H1 (cell line): Measurements from ENCODE around the gene MORC2. TPM values are rescaled to one million over a fixed set of nuclear protein-coding genes. Genes with fewer than 3 reads are reported as not detected.

ENCODE experiments used
- CTCF ChIA-PET: fragments of 300-600 bp; sonication (Branson Sonifier 250); formaldehyde crosslinking; loops from one replicate; lab custom pipeline; 2021; ENCODE audit not compliant: partially characterized antibody; lab: Charles Lee
- POLR2A ChIA-PET: fragments of 300-600 bp; sonication (Branson Sonifier 250); formaldehyde crosslinking; loops from one replicate; lab custom pipeline; 2021; ENCODE audit warnings: inconsistent platforms; ENCODE audit not compliant: partially characterized antibody; lab: Charles Lee
- DNase-seq, 2 experiments: peaks; one replicate each; pipeline versions ENCODE4 v3.0.0 to v3.0.0-alpha.2; 2010 to 2022; ENCODE audit warnings: low spot score in 2 of 2, low read depth in 1 of 2, mixed read lengths in 1 of 2
- FAIRE-seq: peaks from 2 replicates; lab custom pipeline; 2011; peaks lifted over from hg19 to GRCh38; lab: Jason Lieb, UNC
- H2AFZ ChIP-seq: 2 replicates; pipeline ENCODE4 v1.8.1; 2012; ENCODE audit warnings: low read length, inconsistent platforms
- H2AK5ac ChIP-seq: 2 replicates; pipeline ENCODE4 v1.6.1; 2013; ENCODE audit warnings: low read depth, low read length
- H2BK120ac ChIP-seq: replicated peaks from 2 replicates; pipeline ENCODE3; 2013; ENCODE audit warnings: low read depth, low read length, inconsistent platforms
- H2BK12ac ChIP-seq: 2 replicates; pipeline ENCODE4 v1.6.1; 2013; ENCODE audit warnings: low read depth, low read length
- H2BK15ac ChIP-seq: 2 replicates; pipeline ENCODE4 v1.6.1; 2013; ENCODE audit warnings: low read length
- H2BK20ac ChIP-seq: 2 replicates; pipeline ENCODE4 v1.6.1; 2013; ENCODE audit warnings: low read length
- H2BK5ac ChIP-seq: 2 replicates; pipeline ENCODE4 v1.6.1; 2013; ENCODE audit warnings: low read depth, low read length
- H3K14ac ChIP-seq: 2 replicates; pipeline ENCODE4 v1.6.1; 2013; ENCODE audit warnings: inconsistent platforms; ENCODE audit not compliant: insufficient read length
- H3K18ac ChIP-seq: 2 replicates; pipeline ENCODE4 v1.6.1; 2013; ENCODE audit warnings: low read length; ENCODE audit errors: extremely low read depth
- H3K23ac ChIP-seq: 2 replicates; pipeline ENCODE4 v1.6.1; 2013; ENCODE audit warnings: inconsistent platforms; ENCODE audit not compliant: insufficient read length
- H3K23me2 ChIP-seq: 2 replicates; pipeline ENCODE4 v1.6.1; 2013; ENCODE audit warnings: low read depth, low read length
- H3K27ac ChIP-seq: 2 replicates; pipeline ENCODE4 v1.6.1; 2011; ENCODE audit warnings: low read depth, low read length, inconsistent platforms
- H3K27me3 ChIP-seq, 4 experiments: replicated peaks in 1 of 4; 1 replicate in 1 of 4; 2 replicates in 3 of 4; pipeline versions ENCODE4 v1.6.1 to v1.8.1; 2011 to 2013; ENCODE audit warnings: low read length in 3 of 4, mild to moderate bottlenecking in 3 of 4, inconsistent platforms in 2 of 4, mixed read lengths in 2 of 4, moderate library complexity in 1 of 4; ENCODE audit not compliant: control insufficient read depth in 3 of 4, insufficient read depth in 3 of 4; ENCODE audit errors: extremely low read depth in 1 of 4
- H3K36me3 ChIP-seq, 4 experiments: 2 replicates each; pipeline versions ENCODE4 v1.6.1 to v1.8.1; 2011 to 2013; ENCODE audit warnings: mild to moderate bottlenecking in 4 of 4, low read length in 3 of 4, moderate library complexity in 2 of 4, control low read depth in 1 of 4, inconsistent platforms in 1 of 4; ENCODE audit not compliant: insufficient read depth in 4 of 4, control insufficient read depth in 2 of 4
- H3K4ac ChIP-seq: replicated peaks from 2 replicates; pipeline ENCODE3; 2013; ENCODE audit warnings: low read length, low read depth, mixed read lengths, inconsistent platforms; ENCODE audit not compliant: insufficient read length
- H3K4me1 ChIP-seq, 4 experiments: replicated peaks in 1 of 4; 1 replicate in 1 of 4; 2 replicates in 3 of 4; pipeline versions ENCODE4 v1.6.1 to v1.8.1; 2011 to 2013; ENCODE audit warnings: low read length in 3 of 4, inconsistent platforms in 2 of 4, mixed read lengths in 1 of 4; ENCODE audit not compliant: insufficient read depth in 4 of 4, control insufficient read depth in 3 of 4
- H3K4me2 ChIP-seq, 2 experiments: 2 replicates each; pipeline versions ENCODE4 v1.6.1 to v1.8.1; 2011 to 2013; ENCODE audit warnings: low read depth in 2 of 2, low read length in 2 of 2, control low read depth in 1 of 2, inconsistent platforms in 1 of 2, mild to moderate bottlenecking in 1 of 2; ENCODE audit not compliant: insufficient read depth in 1 of 2
- H3K4me3 ChIP-seq, 4 experiments: fragments of 200-600, 300-600 bp in 1 of 4; sonication (generic), shearing (Covaris generic), sonication (Bioruptor Twin) in 1 of 4; 2 replicates each; pipeline versions ENCODE4 v1.5.1 to v1.8.1; 2011 to 2016; ENCODE audit warnings: low read length in 4 of 4, low read depth in 3 of 4, control low read depth in 2 of 4, inconsistent platforms in 2 of 4, mild to moderate bottlenecking in 2 of 4, mixed read lengths in 1 of 4, moderate library complexity in 1 of 4; ENCODE audit not compliant: insufficient read depth in 2 of 4; ENCODE audit errors: extremely low read depth in 1 of 4
- H3K56ac ChIP-seq: replicated peaks from 2 replicates; pipeline ENCODE3; 2013; ENCODE audit warnings: low read depth, mild to moderate bottlenecking, mixed read lengths, low read length, inconsistent platforms; ENCODE audit not compliant: insufficient read length
- H3K79me1 ChIP-seq: 2 replicates; pipeline ENCODE4 v1.6.1; 2013; ENCODE audit warnings: low read depth, low read length, control low read depth
- H3K79me2 ChIP-seq, 2 experiments: 2 replicates each; pipeline versions ENCODE4 v1.6.1 to v1.8.1; 2012 to 2013; ENCODE audit warnings: low read length in 2 of 2, mild to moderate bottlenecking in 2 of 2, inconsistent platforms in 1 of 2; ENCODE audit not compliant: insufficient read depth in 2 of 2, control insufficient read depth in 1 of 2
- H3K9ac ChIP-seq, 4 experiments: replicated peaks in 1 of 4; 1 replicate in 1 of 4; 2 replicates in 3 of 4; pipeline versions ENCODE4 v1.6.1 to v1.8.1; 2011 to 2013; ENCODE audit warnings: low read depth in 3 of 4, low read length in 3 of 4, control low read depth in 2 of 4, mild to moderate bottlenecking in 2 of 4, moderate library complexity in 2 of 4, inconsistent platforms in 1 of 4; ENCODE audit errors: extremely low read depth in 1 of 4
- H3K9me3 ChIP-seq, 2 experiments: 2 replicates each; pipeline versions ENCODE4 v1.6.1 to v1.8.1; 2012 to 2013; ENCODE audit warnings: mild to moderate bottlenecking in 2 of 2, moderate library complexity in 2 of 2, control low read depth in 1 of 2, inconsistent platforms in 1 of 2, low read depth in 1 of 2, low read length in 1 of 2, mixed read lengths in 1 of 2; ENCODE audit not compliant: insufficient read depth in 2 of 2
- H4K20me1 ChIP-seq, 2 experiments: replicated peaks in 1 of 2; 2 replicates each; pipeline versions ENCODE3 to v1.8.1; 2011 to 2013; ENCODE audit warnings: inconsistent platforms in 2 of 2, low read length in 2 of 2, mild to moderate bottlenecking in 1 of 2; ENCODE audit not compliant: insufficient read depth in 2 of 2, control insufficient read depth in 1 of 2
- H4K5ac ChIP-seq: 2 replicates; pipeline ENCODE4 v1.6.1; 2013; ENCODE audit warnings: low read length, low read depth, mixed read lengths, inconsistent platforms; ENCODE audit not compliant: insufficient read length
- H4K8ac ChIP-seq: 2 replicates; pipeline ENCODE4 v1.8.0; 2013; ENCODE audit warnings: mild to moderate bottlenecking, moderate library complexity, low read length, inconsistent platforms; ENCODE audit not compliant: insufficient read depth; ENCODE audit errors: extremely low read depth
- H4K91ac ChIP-seq: replicated peaks from 2 replicates; pipeline ENCODE3; 2013; ENCODE audit warnings: low read length, mixed read lengths, inconsistent platforms; ENCODE audit not compliant: insufficient read length
- CHD1 ChIP-seq: IDR thresholded peaks from 2 replicates; pipeline ENCODE4 v1.6.1; 2012; ENCODE audit warnings: low read depth, low read length, improper control_type of control experiment
- WGBS, 2 experiments: shearing (Covaris generic) in 1 of 2; methylation state at CpG; one replicate each; pipeline versions ENCODE4 v1.1.6 to v1.1.7; 2013 to 2015; ENCODE audit warnings: low lambda C conversion rate in 2 of 2, mixed read lengths in 2 of 2, inconsistent platforms in 1 of 2, low coverage in 1 of 2, missing lambda C conversion rate in 1 of 2; ENCODE audit not compliant: insufficient replicate concordance in 2 of 2, insufficient coverage in 1 of 2, insufficient read length in 1 of 2; ENCODE audit errors: extremely low coverage in 1 of 2, missing lambda C conversion rate in 1 of 2; 5-methylcytosine and 5-hydroxymethylcytosine counted together
- polyA plus RNA-seq, 7 experiments: library from polyadenylated mRNA; depleted of rRNA in 3 of 7; stranded (reverse) in 5 of 7; unstranded in 2 of 7; fragments of >200 nt in 5 of 7; fragments of 200-250 nt in 2 of 7; gene quantifications; 1 replicate in 5 of 7; 2 replicates in 1 of 7; 4 replicates in 1 of 7; pipeline versions ENCODE4 v1.2.1 to v1.2.3, GENCODE V29; 2011 to 2013; ENCODE audit warnings: missing spikeins in 2 of 7, mixed read lengths in 2 of 7
- total RNA-seq: library from RNA; stranded (reverse); fragmentation: NEBNext Ultra II Directional; extraction: Animal tissue kit (Norgen Biotek cat#: 25700); gene quantifications from 2 replicates; pipeline ENCODE4 v1.2.1, GENCODE V29; 2021

Gene MORC2
- total and polyA plus RNA-seq, 2 of the 8 experiments (the other 6 are each of a cell fraction or from before 2014, with no cell fraction given), result 15.4 to 68.0 TPM

DNA sequence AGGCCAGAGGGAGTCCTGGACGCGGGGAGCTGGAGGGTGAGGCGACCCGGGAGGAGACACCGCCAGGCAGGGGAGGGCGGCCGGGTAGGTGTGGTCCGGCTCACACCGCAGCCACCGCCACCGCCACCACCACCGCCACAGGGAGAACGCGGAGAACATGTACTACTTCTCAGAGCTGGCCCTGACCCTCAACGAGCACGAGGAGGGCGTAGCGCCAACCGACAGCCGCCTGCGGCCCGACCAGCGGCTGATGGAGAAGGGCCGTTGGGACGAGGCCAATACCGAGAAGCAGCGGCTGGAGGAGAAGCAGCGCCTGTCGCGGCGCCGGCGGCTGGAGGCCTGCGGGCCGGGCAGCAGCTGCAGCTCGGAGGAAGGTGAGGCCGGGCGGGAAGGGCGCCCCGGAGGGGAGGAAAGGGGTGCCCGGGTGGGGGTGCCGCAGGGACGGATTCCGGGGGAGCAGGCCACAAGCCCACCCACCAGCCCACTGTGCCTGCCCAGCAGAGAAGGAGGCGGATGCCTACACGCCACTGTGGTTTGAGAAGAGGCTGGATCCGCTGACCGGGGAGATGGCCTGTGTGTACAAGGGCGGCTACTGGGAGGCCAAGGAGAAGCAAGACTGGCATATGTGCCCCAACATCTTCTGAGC is 62.8 kb downstream of the MORC2 start:
- Histone ChIP-seq H3K79me1 (no peaks in the 10 kb centered on the region), H3K4me3 (no peak overlapping the region), H3K23me2 (no peaks in the 10 kb centered on the region), H3K4ac (no peak overlapping the region), H3K56ac (no peak overlapping the region), H2BK20ac (no peak overlapping the region), H2AFZ (no peak overlapping the region), H3K27me3 (no peaks in the 10 kb centered on the region), H3K27ac (no peak overlapping the region), H3K36me3 (peaks cover 4 to 47% (median 23%) of the 10 kb centered on the region in 4 experiments; a peak in 6 of 8 replicates), H4K20me1 (no peaks in the 10 kb centered on the region), H3K9ac (no peak overlapping the region), H3K4me2 (no peak overlapping the region), H2BK12ac (no peak overlapping the region), H3K18ac (no peak overlapping the region), H2BK120ac (no peak overlapping the region), H3K9me3 (no peaks in the 10 kb centered on the region), H3K23ac (no peak overlapping the region), H4K8ac (no peak overlapping the region), H3K14ac (no peak overlapping the region), H3K79me2 (no peaks in the 10 kb centered on the region), H2AK5ac (no peak overlapping the region), H3K4me1 (no peaks in the 10 kb centered on the region), H2BK5ac (no peak overlapping the region), H4K91ac (no peak overlapping the region), H2BK15ac (no peak overlapping the region), H4K5ac (no peak overlapping the region)
- ChIA-PET CTCF (interaction anchor here (0.7 to 5.6 kb wide), 7 partner anchors 12 to 272 kb away, joined by 3 to 34 read pairs (median 4); no protein-coding TSS in a partner anchor), POLR2A (interaction anchor here (1.1 kb wide), 1 partner anchor 34 kb away, joined by 4 read pairs; no protein-coding TSS in a partner anchor)
- DNase-seq (peak in 1 of 2 experiments; percentile 42), FAIRE-seq (no peak)
- 94% methylated on average over 23 of the region's 49 CpGs; no CpG with 5 or more reads in 1 of the 2 experiments for WGBS, 2 experiments
- TF ChIP-seq CHD1, result no peak
